IPS-18a (cell line): ENCODE data around the gene SRRM3.
"Not testable (repeated sequence)": the region's sequence is repeated elsewhere in the genome, so short reads cannot be mapped to it uniquely, and the experiment has no call there.

Source experiments
- H3K27ac ChIP-seq: one replicate; pipeline ENCODE4 v1.5.1; 2013; ENCODE audit warnings: low read length
- H3K27me3 ChIP-seq: one replicate; pipeline ENCODE4 v1.6.1; 2013; ENCODE audit warnings: mild to moderate bottlenecking, low read length; ENCODE audit not compliant: control insufficient read depth, insufficient read depth
- H3K36me3 ChIP-seq: one replicate; pipeline ENCODE4 v1.6.1; 2013; ENCODE audit warnings: low read depth, low read length; ENCODE audit not compliant: control insufficient read depth
- H3K4me1 ChIP-seq: one replicate; pipeline ENCODE4 v1.6.1; 2013; ENCODE audit warnings: low read depth, low read length; ENCODE audit not compliant: control insufficient read depth
- H3K4me3 ChIP-seq: one replicate; pipeline ENCODE4 v1.5.1; 2013; ENCODE audit warnings: low read length
- H3K9ac ChIP-seq: one replicate; pipeline ENCODE4 v1.6.1; 2013; ENCODE audit warnings: mild to moderate bottlenecking, low read length, moderate library complexity
- H3K9me3 ChIP-seq: one replicate; pipeline ENCODE4 v1.6.1; 2013; ENCODE audit warnings: low read depth, low read length; ENCODE audit not compliant: control insufficient read depth

Gene SRRM3

GRCh38 chr7:76283254-76284159 is 81.8 kb downstream of the SRRM3 start:
- H3K4me1 ChIP-seq: peaks cover 8% of the 10 kb centered on the region

GRCh38 chr7:76285604-76286374 is 84.1 kb downstream of the SRRM3 start:
- H3K27ac ChIP-seq: no peak overlapping the region

More at GRCh38 chr7:76283254-76284159, 81.8 kb downstream of the SRRM3 start:
- no peaks in the 10 kb centered on the region for H3K36me3 ChIP-seq
- H3K9ac ChIP-seq: no peak overlapping the region
- H3K4me3 ChIP-seq: peak overlapping the region; percentile 74
- H3K27ac ChIP-seq: no peak overlapping the region
- no peaks in the 10 kb centered on the region for H3K9me3 ChIP-seq
- H3K27me3 ChIP-seq: peaks cover 49% of the 10 kb centered on the region

GRCh38 chr7:76286842-76287403 is 85.2 kb downstream of the SRRM3 start:
- Histone ChIP-seq H3K36me3 (no peaks in the 10 kb centered on the region), H3K27ac (no peak overlapping the region), H3K9ac (no peak overlapping the region), H3K27me3 (peaks cover 19% of the 10 kb centered on the region), H3K4me1 (peaks cover 7% of the 10 kb centered on the region), H3K4me3 (no peak overlapping the region), H3K9me3 (no peaks in the 10 kb centered on the region)

More at GRCh38 chr7:76285604-76286374, 84.1 kb downstream of the SRRM3 start:
- no peak overlapping the region for H3K4me3 ChIP-seq
- peaks cover 29% of the 10 kb centered on the region for H3K27me3 ChIP-seq
- H3K36me3 ChIP-seq: no peaks in the 10 kb centered on the region
- peaks cover 4% of the 10 kb centered on the region for H3K4me1 ChIP-seq
- no peaks in the 10 kb centered on the region for H3K9me3 ChIP-seq
- H3K9ac ChIP-seq: no peak overlapping the region

- not testable (repeated sequence) for H3K27me3 ChIP-seq, H3K27ac ChIP-seq, H3K9ac ChIP-seq, H3K9me3 ChIP-seq, H3K4me3 ChIP-seq, H3K36me3 ChIP-seq
- peaks cover 11% of the 10 kb centered on the region for H3K4me1 ChIP-seq
These were observed 89.2 kb downstream of the SRRM3 start for GRCh38 chr7:76290847-76291350.

GRCh38 chr7:76291351-76292212 is 89.9 kb downstream of the SRRM3 start:
- no peaks in the 10 kb centered on the region for H3K36me3 ChIP-seq
- H3K27me3 ChIP-seq: no peaks in the 10 kb centered on the region
- H3K9ac ChIP-seq: no peak overlapping the region
- H3K9me3 ChIP-seq: no peaks in the 10 kb centered on the region
- H3K4me3 ChIP-seq: no peak overlapping the region
- H3K4me1 ChIP-seq: peaks cover 11% of the 10 kb centered on the region
- no peak overlapping the region for H3K27ac ChIP-seq

- H3K27me3 ChIP-seq: no peaks in the 10 kb centered on the region
- H3K36me3 ChIP-seq: no peaks in the 10 kb centered on the region
- H3K4me3 ChIP-seq: no peak overlapping the region
- no peak overlapping the region for H3K27ac ChIP-seq
- H3K9ac ChIP-seq: no peak overlapping the region
- H3K9me3 ChIP-seq: no peaks in the 10 kb centered on the region
- peaks cover 11% of the 10 kb centered on the region for H3K4me1 ChIP-seq
These were observed 90.5 kb downstream of the SRRM3 start for GRCh38 chr7:76292213-76292573.

- not testable (repeated sequence) for H3K4me3 ChIP-seq, H3K9me3 ChIP-seq, H3K9ac ChIP-seq, H3K27me3 ChIP-seq, H3K36me3 ChIP-seq, H3K27ac ChIP-seq
- H3K4me1 ChIP-seq: peaks cover 11% of the 10 kb centered on the region
These were observed 91.2 kb downstream of the SRRM3 start for GRCh38 chr7:76292911-76293310.

GRCh38 chr7:76293407-76293901 is 91.8 kb downstream of the SRRM3 start:
- no peaks in the 10 kb centered on the region for H3K36me3 ChIP-seq
- H3K27ac ChIP-seq: no peak overlapping the region
- no peak overlapping the region for H3K9ac ChIP-seq
- H3K4me3 ChIP-seq: no peak overlapping the region
- H3K4me1 ChIP-seq: peaks cover 11% of the 10 kb centered on the region
- H3K9me3 ChIP-seq: no peaks in the 10 kb centered on the region
- no peaks in the 10 kb centered on the region for H3K27me3 ChIP-seq

GRCh38 chr7:76294344-76295024 is 92.8 kb downstream of the SRRM3 start:
- H3K36me3 ChIP-seq: no peaks in the 10 kb centered on the region
- no peak overlapping the region for H3K27ac ChIP-seq
- H3K9ac ChIP-seq: no peak overlapping the region
- no peak overlapping the region for H3K4me3 ChIP-seq
- no peaks in the 10 kb centered on the region for H3K9me3 ChIP-seq
- no peaks in the 10 kb centered on the region for H3K27me3 ChIP-seq
- H3K4me1 ChIP-seq: peaks cover 11% of the 10 kb centered on the region
